SU-DHL-6 (cell line): ENCODE results near the gene HJV.

Experiments used
- EZH2phosphoT487 ChIP-seq: fragments of 200-600 bp; sonication (generic), shearing (Covaris generic); conservative IDR thresholded peaks from 2 replicates; pipeline ENCODE4 v1.6.1; 2018; ENCODE audit warnings: mild to moderate bottlenecking, antibody characterized with exemption, low read length, moderate library complexity, mixed read lengths
- TF ChIP-seq, protein P1 (sequence below): fragments of 200-600 bp; sonication (generic); IDR thresholded peaks from one replicate; pipeline ENCODE4 v1.5.1; 2017; ENCODE audit warnings: antibody characterized with exemption, mild to moderate bottlenecking, low read length, moderate library complexity; ENCODE audit not compliant: insufficient read depth, poor library complexity, severe bottlenecking

DNA sequence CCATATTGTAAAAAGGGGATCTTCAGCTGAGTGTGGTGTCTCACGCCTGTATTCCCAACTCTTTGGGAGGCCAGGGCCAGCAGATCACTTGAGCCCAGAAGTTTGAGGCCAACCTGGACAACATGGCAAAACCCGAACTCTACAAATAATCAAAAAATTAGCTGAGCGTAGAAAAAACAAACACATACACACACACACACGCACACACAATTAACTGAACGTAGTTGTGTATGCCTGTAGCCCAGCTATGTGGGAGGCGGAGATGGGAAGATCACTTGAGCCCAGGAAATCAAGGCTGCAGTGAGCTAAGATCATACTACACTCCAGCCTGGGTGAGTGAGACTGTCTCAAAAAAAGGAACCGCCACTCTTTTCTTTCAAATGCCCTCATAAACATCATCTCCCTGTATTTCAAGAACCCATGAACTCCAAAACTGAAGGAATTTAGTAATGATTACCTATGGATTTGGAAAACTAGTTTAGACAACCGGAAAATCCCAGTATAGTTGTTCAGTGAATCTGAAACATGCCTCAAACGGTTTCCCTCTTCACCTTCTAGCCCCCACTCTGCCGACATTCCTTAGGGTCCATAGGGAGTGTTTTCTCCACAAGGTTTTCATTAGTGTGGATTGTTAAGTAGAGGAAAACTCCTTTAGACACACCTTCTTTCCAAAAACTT is 29.7 kb downstream of the HJV start:
- TF ChIP-seq, protein P1, sequence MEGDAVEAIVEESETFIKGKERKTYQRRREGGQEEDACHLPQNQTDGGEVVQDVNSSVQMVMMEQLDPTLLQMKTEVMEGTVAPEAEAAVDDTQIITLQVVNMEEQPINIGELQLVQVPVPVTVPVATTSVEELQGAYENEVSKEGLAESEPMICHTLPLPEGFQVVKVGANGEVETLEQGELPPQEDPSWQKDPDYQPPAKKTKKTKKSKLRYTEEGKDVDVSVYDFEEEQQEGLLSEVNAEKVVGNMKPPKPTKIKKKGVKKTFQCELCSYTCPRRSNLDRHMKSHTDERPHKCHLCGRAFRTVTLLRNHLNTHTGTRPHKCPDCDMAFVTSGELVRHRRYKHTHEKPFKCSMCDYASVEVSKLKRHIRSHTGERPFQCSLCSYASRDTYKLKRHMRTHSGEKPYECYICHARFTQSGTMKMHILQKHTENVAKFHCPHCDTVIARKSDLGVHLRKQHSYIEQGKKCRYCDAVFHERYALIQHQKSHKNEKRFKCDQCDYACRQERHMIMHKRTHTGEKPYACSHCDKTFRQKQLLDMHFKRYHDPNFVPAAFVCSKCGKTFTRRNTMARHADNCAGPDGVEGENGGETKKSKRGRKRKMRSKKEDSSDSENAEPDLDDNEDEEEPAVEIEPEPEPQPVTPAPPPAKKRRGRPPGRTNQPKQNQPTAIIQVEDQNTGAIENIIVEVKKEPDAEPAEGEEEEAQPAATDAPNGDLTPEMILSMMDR: no peak
- no peak for TF ChIP-seq EZH2phosphoT487
